Peyer's patch (tissue), 4 donors: ENCODE data around the gene TRAPPC10.

Experiments
- CTCF ChIP-seq, 6 experiments: fragments of 450-650 bp in 4 of 6; fragments of 200-600 bp in 2 of 6; sonication (generic) in 1 of 6; IDR thresholded peaks; one replicate each; pipeline ENCODE4 v1.5.1; 2017 to 2019; ENCODE audit warnings: antibody characterized with exemption in 6 of 6, mild to moderate bottlenecking in 3 of 6, moderate library complexity in 1 of 6
- POLR2A ChIP-seq, 2 donors: fragments of 450-650 bp; IDR thresholded peaks; one replicate each; pipeline ENCODE4 v1.5.1; 2017; ENCODE audit warnings: antibody characterized with exemption in 2 of 2, mild to moderate bottlenecking in 2 of 2, moderate library complexity in 2 of 2

GRCh38 chr21:43978060-43978459 is 34.0 kb upstream of the TRAPPC10 start:
- TF ChIP-seq CTCF (IDR thresholded peaks at IDR 0.05) (no peak), POLR2A (IDR thresholded peaks at IDR 0.05) (no peak)
